Midbrain (tissue), 1 donor: ENCODE measurements around the gene RPRD1A.
"Not testable (repeated sequence)": the region's sequence is repeated elsewhere in the genome, so short reads cannot be mapped to it uniquely, and the experiment has no call there.

Source experiments
- DNase-seq: peaks from one replicate; lab custom pipeline; 2025; lab: John Stamatoyannopoulos, UW

The RPRD1A gene

DNA sequence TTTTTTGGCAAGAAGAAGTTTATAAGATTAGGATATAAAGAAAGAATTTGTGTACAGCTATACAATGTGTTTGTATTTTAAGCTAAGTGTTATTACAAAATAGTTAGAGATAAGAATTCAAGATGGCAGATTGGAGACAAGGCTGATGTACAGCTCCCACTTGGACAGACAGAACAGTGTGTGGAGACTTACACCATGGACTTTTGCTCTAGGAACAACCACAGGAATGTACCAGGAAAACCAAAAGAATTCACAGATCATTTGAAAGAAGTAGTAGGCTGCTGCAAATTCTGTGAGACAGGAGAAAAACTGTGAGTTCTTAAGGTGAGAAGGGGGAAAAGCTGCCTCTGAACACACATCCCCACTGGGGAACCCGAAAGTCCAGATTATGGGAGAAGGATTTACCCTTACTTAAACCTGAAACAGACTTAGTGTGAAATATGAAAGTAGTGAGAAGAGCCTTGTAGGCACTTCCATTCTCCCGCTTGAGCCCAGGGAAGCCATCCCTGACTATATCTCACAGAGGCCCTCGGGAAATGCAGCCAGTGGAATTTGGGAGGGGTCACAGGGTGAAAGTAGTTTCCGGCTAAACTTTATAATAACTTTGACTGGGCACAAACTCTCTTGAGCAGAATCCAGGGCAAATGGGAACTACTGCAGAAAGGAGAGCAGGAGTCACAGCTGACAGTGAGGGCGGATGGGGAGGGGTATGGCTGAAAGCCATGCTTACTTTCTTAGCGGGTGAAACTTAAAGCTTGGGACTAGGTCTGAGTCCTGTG, 11.6 kb upstream of the RPRD1A start:
- DNase-seq = no peak

- DNase-seq = not testable (repeated sequence)
Measured at GRCh38 chr18:36077764-36078163, 10.4 kb upstream of the RPRD1A start.

DNA sequence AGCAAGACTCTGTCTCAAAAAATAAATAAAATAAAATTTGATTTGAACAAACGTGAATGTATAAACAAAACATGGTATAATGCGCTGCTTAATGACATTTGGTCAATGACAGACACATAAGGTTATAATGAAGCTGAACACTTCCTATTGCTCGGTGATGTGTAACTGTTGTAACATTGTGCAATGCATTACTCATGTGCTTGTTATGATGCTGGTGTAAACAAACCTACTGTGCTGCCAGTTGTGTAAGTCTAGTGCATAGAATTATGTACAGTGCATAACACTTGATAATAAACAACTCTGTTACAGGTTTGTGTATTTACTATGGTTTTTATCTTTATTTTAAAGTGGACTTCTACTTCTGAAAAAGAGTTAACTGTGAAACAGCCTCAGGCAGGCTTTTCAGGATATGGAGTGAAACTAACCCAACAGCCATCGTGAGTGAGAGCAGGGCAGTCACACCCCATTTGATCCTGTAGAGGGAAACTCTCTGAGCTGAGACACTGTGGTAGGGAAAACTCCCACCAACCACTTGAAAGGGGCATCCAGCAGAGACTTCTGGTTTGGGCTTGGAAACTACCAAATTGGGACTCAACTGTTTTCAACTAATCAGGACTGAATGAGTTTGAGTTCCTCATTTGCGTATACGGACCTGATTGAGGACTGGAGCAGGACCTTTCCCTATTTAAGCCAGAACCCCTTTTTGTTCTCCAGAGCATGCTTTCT, 8.7 kb upstream of the RPRD1A start:
- DNase-seq = no peak

DNA sequence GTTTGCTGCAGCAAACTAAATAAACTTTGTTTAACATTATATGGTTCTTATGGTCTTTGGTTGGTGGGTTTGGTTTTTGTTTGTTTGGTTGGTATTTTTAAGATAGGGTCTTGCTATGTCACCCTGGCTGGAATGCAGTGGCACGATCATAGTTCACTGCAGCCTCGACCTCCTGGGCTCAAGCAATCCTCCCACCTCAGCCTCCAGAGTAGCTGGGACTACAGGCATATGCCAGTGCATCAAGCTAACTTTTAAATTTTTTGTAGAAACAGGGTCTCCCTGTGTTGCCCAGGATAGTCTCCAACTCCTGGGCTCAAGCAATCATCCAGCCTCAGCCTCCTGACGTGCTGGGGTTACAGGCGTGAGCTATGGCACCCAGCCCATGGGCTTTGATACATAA, 7.1 kb upstream of the RPRD1A start:
- DNase-seq = no peak

GRCh38 chr18:36073676-36074075, 6.3 kb upstream of the RPRD1A start:
- DNase-seq = no peak

DNA sequence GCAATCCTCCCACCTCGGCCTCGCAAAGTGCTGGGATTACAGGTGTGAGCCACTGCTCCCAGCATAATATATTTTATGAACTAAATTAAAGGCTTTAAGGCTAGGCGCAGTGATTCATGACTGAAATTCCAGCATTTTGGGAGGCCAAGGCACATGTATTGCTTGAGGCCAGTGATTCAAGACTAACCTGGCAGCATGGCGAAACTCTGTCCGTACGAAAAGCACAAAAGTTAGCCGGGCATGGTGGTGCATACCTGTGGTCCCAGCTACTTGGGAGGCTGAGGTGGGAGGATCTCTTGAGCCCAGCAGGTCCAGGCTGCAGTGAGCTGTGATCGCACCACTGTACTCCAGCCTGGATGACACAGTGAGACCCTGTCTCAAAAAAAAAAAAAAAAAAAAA, 5.0 kb upstream of the RPRD1A start:
- not testable (repeated sequence) for DNase-seq

DNA sequence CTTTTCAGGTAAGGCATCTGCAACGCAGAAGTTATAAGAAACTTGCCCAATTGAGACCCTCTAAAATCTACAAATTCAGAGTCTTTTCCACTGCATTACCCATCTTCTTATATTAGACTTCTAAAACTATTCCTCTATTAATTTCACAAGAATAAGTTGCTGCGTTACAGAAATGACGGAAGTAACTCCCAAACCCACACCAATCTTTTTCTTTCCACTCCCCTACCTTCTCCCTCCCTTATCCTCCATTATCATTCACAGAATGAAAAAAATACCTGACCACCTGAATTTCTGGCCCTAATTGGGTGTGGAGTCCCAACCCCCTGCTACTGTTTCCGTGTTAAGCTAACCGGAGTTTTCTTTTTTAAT, 689 bp downstream of the RPRD1A start:
- no peak for DNase-seq

DNA sequence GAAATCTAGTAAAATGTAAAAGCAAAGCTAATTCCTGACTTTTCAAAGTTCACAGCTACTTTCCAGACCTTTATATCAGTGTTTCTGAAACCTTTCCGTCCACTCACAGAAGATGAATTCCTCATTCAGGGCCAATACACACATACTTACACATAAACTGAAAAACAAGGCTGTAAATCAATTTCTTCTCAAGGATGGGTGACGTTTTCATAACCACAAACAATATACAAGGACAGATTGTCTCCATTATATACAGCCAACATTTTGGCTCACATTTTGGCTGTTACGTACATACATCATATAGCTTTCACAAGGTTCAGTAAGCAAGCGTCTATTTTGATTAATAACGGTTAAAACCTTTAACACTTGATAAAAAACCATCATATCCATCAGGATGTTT, 1.4 kb downstream of the RPRD1A start:
- no peak for DNase-seq

DNA sequence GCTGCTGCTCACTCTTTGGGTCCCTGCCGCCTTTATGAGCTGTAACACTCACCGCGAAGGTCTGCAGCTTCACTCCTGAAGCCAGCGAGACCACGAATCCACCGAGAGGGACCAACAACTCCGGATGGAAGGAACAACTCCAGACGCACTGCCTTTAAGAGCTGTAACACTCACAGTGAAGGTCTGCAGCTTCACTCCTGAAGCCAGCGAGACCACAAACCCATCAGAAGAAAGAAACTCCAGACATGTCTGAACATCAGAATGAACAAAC, 2.6 kb downstream of the RPRD1A start:
- DNase-seq = not testable (repeated sequence)

- no peak for DNase-seq
Measured at GRCh38 chr18:36064027-36064808, 3.1 kb downstream of the RPRD1A start.

DNA sequence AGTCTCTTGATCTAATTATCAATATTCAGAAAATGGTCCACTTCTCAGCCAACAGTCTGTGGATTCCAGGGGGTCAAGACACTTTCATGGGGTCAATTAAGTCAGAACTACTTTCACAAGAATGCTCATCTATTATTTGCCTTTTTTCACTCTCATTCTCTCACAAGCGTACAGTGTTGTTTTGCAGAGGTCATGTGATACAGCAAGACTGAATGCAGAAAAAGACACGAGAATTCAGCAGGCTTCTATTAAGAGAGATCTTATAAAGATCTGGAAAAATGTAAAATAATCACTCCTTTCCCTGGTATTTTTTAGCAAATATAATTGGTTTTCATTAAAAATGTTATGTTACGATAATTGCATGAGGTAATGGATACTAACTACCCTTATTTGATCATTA, 8.7 kb downstream of the RPRD1A start:
- peak; percentile 28 for DNase-seq

- DNase-seq = no peak
Measured at GRCh38 chr18:36051760-36052159, 15.6 kb downstream of the RPRD1A start.

- no peak for DNase-seq
Measured at GRCh38 chr18:36050479-36050878, 16.9 kb downstream of the RPRD1A start.

DNA sequence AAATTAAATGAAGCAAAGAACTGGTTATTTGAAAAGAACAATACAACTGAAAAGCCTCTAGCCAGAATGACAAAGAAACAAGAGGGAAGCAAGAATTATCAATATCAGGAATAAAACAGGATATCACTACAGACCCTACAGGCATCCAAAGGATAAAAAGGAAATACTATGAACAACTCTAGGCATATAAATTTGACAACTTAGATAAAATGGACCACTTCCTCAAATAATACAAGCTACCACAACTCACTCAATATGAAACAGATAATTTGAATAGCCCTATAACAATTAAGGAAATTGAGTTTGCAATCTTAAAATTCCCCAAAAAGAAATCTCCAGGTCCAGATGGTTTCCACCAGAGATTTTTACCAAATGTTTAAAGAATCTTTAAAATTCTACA, 19.8 kb downstream of the RPRD1A start:
- no peak for DNase-seq

DNA sequence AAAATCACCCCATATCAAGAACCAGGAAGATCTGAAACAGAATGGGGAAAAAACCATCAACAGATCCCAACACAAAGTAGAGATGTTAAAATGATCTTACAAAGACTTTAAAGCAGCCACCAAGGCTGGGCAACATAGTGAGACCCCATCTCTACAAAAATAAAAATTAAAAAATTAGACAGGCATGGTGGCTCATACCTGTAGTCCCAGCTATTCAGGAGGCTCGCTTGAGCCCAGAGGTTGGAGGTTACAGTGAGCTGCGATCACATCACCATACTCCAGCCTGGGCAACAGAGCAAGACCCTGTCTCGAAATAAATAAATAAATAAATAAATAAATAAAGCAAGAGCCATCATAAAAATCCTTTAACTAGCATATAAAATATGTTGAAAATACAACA, 20.5 kb downstream of the RPRD1A start:
- DNase-seq = no peak

GRCh38 chr18:36045241-36045991, 21.9 kb downstream of the RPRD1A start:
- no peak for DNase-seq

- no peak for DNase-seq
Measured at GRCh38 chr18:36043153-36043552, 24.2 kb downstream of the RPRD1A start.

DNA sequence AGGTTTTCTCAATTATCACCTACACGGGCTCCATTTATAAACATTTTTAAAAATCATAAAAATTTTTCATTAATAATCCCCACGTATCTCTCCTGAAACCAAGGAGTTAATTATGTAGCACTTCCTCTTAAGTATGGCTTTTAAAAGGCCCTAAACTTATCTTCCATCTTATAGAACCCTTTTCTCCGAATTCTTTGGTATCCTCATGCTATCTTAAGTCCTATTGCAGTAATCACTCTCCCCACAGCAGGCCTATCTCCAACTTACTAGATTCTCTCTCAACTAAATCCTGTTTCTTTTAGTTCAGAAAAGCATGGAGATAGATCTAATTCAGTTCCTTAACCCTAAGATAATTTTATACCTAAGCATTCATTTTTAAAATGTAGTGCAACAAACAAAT, 26.2 kb downstream of the RPRD1A start:
- no peak for DNase-seq

DNA sequence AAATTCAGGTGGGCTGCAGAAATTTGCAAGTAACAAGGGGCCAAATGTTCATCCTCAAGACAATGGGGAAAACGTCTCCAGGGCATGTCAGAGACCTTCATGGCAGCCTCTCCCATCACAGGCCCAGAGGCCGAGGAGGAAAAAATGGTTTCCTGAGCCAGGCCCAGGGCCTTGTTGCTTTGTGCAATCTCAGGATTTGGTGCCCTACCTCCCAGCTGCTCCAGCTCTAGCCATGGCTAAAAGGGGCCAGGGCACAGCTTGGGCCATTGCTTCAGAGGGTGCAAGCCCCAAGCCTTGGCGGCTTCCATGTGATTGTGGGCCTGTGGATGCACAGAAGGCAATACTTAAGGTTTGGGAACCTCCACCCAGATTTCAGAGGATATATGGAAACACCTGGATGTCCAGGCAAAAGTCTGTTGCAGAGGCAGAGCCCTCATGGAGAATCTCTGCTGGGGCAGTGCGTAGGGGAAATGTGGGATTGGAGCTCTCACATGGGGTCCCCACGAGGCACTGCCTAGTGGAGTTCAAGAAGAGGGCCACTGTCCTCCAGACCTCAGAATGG, 29.2 kb downstream of the RPRD1A start:
- no peak for DNase-seq

DNA sequence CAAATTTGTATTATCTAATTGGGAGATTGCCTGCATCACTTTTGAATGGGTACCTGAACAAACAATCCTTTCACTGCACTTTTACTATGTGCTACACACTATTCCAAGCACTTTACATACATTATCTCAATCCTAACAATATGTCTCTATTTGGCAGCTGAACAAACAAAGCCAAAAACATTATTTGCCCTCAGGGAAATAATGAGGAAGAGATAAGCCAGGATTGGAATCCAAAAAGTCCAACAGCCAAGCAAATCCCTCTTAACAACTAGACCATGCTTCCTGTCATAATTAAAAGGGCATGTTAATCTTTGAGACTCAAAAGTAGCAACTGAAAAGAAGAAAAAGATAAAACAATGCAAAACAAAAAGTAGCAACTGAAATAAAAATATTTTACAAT, 32.1 kb downstream of the RPRD1A start:
- DNase-seq = no peak

GRCh38 chr18:36034299-36034895, 33.0 kb downstream of the RPRD1A start:
- no peak for DNase-seq

DNA sequence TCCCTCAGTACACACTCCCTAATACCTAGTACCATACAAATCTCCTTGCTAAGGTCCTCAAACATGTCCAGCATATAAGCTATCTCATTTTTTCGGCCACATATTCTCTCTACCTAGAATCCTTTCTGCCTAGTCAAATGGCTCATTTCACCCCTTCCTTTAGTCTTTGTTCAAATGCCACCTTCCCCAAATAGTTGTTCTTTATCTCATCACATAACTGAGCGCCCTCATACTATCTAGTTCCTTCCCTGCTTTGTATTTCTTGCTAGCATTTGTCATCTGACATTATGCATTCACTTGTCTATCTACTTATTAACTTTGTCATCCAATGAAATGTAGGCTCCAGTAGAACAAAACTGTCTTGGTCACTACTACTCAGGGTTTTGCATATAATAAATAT, 35.5 kb downstream of the RPRD1A start:
- no peak for DNase-seq
